Mammary epithelial cell (primary cell): ENCODE results near the gene DGKK.

ENCODE experiments used
- EZH2 ChIP-seq: IDR thresholded peaks from 2 replicates; pipeline ENCODE4 v1.6.1; 2012; ENCODE audit warnings: low read length, inconsistent platforms, borderline replicate concordance
- TF ChIP-seq, protein P1 (sequence below), 2 donors: IDR thresholded peaks in 1 of 2; conservative IDR thresholded peaks in 1 of 2; 2 replicates each; pipeline ENCODE4 v1.5.1; 2011 to 2012; ENCODE audit warnings: inconsistent platforms in 2 of 2, low read length in 2 of 2, mild to moderate bottlenecking in 2 of 2, control low read depth in 1 of 2, low read depth in 1 of 2; ENCODE audit not compliant: insufficient read depth in 1 of 2; ENCODE audit errors: extremely low read depth in 1 of 2

GRCh38 chrX:50375481-50376267, 95.0 kb downstream of the DGKK start:
- TF ChIP-seq, protein P1, sequence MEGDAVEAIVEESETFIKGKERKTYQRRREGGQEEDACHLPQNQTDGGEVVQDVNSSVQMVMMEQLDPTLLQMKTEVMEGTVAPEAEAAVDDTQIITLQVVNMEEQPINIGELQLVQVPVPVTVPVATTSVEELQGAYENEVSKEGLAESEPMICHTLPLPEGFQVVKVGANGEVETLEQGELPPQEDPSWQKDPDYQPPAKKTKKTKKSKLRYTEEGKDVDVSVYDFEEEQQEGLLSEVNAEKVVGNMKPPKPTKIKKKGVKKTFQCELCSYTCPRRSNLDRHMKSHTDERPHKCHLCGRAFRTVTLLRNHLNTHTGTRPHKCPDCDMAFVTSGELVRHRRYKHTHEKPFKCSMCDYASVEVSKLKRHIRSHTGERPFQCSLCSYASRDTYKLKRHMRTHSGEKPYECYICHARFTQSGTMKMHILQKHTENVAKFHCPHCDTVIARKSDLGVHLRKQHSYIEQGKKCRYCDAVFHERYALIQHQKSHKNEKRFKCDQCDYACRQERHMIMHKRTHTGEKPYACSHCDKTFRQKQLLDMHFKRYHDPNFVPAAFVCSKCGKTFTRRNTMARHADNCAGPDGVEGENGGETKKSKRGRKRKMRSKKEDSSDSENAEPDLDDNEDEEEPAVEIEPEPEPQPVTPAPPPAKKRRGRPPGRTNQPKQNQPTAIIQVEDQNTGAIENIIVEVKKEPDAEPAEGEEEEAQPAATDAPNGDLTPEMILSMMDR (conservative IDR thresholded peaks at IDR 0.05 in 1 of 2, IDR thresholded peaks at IDR 0.05 in 1 of 2; ENCODE audit: extremely low read depth in 1 of 2, insufficient read depth in 1 of 2, low read depth in 1 of 2, low read length in 2 of 2) = no peak
- TF ChIP-seq EZH2 = no peak
